ENCODE data around the gene ARAP1. TPM values are rescaled to one million over a fixed set of nuclear protein-coding genes. Genes with fewer than 3 reads are reported as not detected.

ARAP1 gene
- polyA plus RNA-seq, 3 donors: 66.4 to 71.6 (median 71.3) TPM

DNA sequence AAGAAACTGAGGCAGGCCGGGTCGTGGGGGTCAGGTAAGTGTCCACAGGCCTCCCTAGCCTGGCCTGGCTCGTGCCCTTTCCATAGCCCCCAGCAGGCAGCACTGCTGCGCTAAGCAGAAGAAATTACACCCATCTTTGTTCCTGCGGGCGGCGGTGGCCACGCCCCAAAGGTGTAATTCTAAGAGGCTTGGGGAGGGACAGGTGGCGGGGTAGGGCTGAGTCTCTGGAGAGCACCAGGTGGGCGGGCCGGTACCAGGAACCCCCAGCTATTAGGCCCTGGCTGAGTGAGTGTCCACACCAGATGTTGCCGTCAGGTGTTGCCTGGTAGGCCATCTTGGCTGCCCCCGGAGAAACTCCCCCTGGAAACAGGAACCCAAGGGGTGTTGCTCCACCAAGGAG, 12.3 kb upstream of the ARAP1 start:
- no peak for DNase-seq (ENCODE audit: low read depth in 3 of 3, low spot score in 2 of 3)

GRCh38 chr11:72763823-72764222, 11.6 kb upstream of the ARAP1 start:
- DNase-seq (ENCODE audit: low read depth in 3 of 3, low spot score in 2 of 3): no peak

DNA sequence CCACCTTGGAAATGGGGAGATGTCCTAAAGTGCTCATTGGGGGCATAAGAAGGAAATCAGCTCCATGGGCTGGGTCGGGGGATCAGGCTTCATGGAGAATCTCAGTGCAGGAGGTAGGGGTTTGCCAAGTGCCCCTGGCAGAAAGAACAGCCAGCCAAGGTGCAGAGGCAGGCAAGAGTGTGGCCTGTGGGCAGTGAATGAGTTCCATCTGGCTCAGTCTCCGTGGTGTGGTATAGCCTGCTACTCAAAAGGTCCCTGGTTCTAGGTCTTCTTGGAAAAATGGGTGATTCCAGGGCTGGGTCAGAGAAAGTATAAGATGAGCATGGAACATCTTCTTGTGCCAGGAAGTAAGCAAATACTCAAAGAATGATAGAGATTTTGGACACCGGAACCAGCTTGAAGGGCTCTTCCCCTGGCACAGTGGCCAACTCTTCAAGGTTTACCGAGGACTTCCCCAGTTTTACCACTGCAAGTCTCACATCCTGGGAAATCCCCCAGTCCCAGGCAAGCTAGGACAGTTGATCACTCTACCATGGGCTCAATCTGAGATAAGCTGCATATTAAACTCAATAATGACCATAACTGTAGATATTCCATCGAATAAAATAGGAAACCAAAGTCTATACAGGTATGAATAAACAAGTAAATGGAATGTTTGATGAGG, 10.6 kb upstream of the ARAP1 start:
- no peak for DNase-seq (ENCODE audit: low read depth in 3 of 3, low spot score in 2 of 3)

GRCh38 chr11:72760539-72761405, 8.6 kb upstream of the ARAP1 start:
- no peak for DNase-seq (ENCODE audit: low read depth in 3 of 3, low spot score in 2 of 3)

- DNase-seq (ENCODE audit: low read depth in 3 of 3, low spot score in 2 of 3): no peak
These were observed 7.3 kb upstream of the ARAP1 start for GRCh38 chr11:72759468-72759985.

DNA sequence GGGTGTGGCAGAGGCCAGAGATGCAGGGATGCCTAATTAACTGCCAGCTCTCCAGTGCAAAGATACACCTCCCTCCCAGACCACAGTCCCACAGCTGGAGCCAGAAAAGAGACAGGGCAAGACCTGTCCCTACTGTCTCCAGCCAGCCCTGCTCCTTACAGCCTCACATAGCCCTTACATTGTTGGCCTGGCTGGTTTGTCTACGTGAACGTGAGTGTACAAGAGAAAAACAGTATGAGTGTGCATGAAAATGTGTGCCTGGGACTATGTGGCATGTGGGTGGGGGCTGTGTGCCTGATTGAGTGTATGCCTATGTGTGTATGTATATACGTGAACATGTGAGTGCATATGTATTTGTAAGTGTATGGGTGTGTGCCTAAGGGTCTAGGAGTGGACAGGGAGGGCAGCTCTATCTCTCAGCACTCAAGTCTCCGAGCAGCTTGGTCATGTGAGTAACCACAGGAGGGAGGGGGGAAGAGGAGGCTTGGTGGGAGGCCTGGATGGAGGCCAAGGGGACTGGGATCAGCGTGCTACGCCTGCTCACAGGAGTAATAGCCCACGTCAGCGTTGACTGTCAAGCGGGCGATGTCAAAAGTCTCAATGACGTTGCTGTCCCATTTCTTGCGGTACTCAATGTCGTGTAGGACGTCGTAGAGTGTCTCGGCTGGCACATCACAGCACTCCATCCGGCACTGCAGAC, 6.6 kb upstream of the ARAP1 start:
- DNase-seq (ENCODE audit: low read depth in 3 of 3, low spot score in 2 of 3): no peak

GRCh38 chr11:72758304-72758689, 6.1 kb upstream of the ARAP1 start:
- DNase-seq (ENCODE audit: low read depth in 3 of 3, low spot score in 2 of 3): no peak

DNA sequence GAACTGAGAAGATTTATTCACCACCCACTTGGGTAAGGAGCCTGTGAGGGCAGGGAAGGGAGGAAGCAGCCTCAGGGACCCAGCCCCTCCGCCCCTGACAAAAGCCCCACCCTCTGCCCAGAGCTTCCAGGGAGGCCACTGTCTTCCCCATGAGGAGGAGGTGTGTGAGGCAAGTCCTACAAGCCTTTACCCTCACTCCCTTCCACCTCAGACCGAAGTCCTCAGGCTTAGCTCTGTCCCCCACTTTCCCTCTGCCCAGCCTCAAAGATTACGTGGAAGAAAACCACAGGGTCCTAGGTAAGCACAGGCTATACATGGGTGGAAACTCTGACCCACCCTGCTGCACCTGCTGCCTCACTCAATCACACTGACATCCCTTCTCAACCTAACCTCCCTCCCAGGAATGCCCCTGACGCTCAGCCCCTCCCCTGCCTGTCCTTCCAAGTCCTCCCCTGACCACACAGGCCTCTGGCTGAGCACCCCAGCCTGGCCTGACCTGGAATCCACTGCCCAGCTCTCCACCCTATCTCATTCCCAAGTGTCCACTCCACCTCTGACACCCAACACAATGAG, 3.6 kb upstream of the ARAP1 start:
- DNase-seq (ENCODE audit: low read depth in 3 of 3, low spot score in 2 of 3): no peak

DNA sequence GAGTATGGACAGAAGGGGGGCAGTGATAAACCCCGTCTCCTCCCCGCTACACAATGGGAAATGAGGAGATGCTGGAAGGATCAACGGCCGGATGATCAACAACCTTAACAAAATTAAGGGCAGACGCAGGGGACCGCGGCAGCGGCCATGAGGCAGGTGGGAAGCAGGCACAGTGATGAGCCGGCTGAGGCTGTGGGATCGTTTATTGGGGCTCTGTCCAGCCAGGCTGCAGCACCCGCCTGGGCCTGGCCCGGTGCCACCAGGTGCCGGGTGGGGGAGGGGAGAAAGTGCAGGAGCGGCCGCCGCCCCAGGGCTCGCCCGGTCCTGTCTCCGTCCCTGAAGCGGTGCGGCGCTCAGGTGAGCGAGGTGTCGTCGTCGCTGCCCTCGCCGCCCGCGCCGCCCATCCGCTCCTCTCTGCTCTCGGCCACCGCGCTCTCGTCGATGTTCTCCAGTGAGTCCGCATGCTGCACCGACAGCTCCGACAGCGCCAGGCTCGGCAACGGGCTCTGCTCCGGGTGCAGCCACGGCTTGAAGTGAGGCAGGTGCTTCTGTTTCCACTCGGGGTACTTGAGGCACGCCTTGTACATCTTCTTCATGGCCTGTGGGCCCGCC, 2.4 kb upstream of the ARAP1 start:
- no peak for DNase-seq (ENCODE audit: low read depth in 3 of 3, low spot score in 2 of 3)

DNA sequence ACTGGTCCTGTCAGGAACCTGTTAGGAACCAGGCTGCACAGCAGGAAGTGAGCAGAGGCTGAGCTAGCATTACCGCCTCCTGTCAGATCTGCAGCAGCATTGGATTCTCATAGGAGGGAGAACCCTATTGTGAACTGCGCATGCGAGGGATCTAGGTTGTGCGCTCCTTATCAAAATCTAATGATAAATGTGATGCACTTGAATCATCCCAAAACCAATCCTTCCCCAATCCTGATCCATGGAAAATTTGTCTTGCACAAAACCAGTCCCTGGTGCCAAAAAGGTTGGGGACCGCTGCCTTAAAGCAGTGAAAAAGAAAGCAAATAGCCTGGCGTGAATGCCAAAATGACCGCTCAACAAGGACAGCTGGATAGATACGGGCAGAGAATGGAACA, 1.9 kb upstream of the ARAP1 start:
- DNase-seq (ENCODE audit: low read depth in 3 of 3, low spot score in 2 of 3): no peak

GRCh38 chr11:72753341-72754148, 1.3 kb upstream of the ARAP1 start:
- DNase-seq (ENCODE audit: low read depth in 3 of 3, low spot score in 2 of 3): no peak

DNA sequence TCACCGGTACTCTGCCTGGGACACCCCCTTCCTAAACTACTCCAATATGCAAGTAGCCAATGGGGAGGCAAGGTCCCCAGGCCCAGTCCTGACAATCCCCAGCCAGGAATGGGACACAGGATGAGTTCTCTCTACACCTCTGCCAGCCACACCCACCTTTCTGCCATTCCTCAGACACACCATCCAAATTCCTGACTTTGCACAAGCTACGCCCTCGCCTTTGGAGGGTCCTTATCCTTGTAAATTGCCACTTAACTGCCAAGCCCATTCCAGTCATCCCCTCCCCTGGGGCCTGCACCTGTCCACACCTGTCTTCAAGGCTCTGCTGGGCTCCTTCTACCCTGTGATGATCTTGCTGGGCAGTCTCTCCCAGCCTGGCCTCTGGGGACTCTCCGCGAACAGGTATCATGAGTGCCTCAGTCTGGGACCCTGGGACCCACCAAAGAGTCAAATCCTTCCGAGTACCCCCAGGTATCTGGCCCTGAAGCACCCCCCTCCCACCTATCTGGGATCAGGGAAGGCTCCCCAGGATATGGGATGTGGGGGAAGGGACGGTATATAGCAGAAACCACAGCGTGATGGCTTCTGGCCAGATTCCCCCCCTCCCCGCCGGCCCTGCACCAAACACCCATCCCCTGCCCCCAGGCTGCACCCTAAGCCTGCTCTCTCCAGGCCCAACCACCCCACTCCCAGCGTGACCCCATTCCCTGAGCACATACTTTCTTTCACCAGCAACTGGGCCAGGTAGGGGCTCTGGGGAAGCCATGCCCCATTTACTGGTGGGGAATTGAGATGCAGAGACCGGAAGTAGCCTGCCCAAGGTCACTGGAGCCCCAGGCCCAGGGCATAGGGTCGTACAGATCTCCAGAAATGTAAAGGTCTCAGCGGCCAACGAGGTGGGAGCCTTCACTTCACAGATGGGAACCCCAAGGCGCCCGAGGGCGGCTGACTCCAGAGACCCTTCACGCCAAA, 806 bp downstream of the ARAP1 start:
- DNase-seq (ENCODE audit: low read depth in 3 of 3, low spot score in 2 of 3): no peak

DNA sequence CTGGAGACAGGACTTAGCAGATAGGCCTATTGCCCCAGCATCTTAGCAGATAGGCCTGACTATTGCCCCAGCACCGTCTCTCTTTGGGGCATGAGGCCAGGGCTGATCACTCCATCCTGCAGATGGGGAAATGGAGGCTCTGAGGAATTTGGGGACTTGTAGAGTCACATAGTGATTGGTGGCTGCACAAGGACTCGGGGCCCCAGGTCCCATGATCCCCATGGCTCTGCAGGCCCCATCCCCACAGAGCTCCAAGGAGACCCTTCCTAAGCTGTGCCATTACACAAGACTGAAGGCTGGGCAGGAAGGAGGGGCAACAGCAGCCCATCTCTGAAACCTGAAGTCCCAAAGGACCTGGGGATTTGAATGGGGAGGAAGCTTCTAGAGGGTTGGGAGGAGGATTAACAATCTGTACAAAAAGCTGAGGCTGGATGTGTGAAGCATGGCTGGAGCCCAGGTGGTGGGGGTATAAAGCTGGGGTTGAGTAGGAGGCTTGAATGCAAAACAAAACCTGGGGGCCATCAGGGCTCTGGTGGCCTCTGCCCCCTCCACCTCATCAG, 1.6 kb downstream of the ARAP1 start:
- DNase-seq (ENCODE audit: low read depth in 3 of 3, low spot score in 2 of 3): no peak

DNA sequence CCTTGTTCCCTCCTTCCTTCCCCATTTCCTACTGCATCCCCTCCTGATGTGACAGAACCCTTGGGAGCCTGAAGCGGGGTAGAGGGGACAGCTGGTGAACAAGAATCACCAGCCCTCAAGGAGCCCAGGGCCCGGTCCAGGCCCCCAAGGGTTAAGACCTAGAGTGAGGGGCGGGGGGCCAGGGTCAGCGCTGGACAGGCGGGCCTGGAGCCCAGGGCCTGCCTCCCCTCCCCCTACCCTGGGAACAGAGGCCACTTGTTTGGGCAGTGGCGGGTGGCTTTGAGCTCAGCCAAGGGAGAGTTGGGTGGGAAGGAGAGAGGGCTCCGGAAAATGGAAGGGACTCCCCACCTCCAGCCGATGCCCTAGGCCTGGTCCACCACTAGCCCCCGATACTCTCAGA, 2.1 kb downstream of the ARAP1 start:
- no peak for DNase-seq (ENCODE audit: low read depth in 3 of 3, low spot score in 2 of 3)

DNA sequence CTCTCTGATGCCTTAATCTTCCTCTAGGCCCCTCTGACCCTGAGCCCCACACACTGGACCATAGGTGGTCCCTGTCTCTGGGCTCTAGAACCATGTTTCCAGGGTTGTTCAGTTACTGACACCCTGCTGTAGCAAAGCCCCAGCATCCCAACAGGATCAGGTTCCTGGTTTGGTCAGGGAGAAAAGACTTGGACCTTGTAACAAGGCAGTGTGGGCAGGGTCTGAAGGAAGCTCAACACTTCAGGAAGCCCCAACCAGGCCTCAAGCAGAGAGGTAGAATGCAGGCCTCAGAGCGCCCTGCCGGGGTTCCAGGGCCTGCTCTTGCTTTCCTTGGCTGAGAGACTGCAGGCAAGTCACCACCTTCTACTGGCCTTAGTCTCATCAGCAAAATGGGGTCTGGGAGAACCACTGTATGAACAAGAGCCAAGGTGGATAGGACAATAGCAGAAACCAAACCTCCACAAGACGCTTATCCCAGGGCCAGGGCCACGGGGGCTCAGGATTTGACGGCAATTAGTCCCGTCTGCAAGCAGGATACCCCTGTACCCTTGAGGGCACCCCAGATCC, 4.8 kb downstream of the ARAP1 start:
- no peak for DNase-seq (ENCODE audit: low read depth in 3 of 3, low spot score in 2 of 3)

- no peak for DNase-seq (ENCODE audit: low read depth in 3 of 3, low spot score in 2 of 3)
These were observed 5.4 kb downstream of the ARAP1 start for GRCh38 chr11:72746821-72747220.

- DNase-seq (ENCODE audit: low read depth in 3 of 3, low spot score in 2 of 3): no peak
These were observed 6.2 kb downstream of the ARAP1 start for GRCh38 chr11:72745925-72746550.

DNA sequence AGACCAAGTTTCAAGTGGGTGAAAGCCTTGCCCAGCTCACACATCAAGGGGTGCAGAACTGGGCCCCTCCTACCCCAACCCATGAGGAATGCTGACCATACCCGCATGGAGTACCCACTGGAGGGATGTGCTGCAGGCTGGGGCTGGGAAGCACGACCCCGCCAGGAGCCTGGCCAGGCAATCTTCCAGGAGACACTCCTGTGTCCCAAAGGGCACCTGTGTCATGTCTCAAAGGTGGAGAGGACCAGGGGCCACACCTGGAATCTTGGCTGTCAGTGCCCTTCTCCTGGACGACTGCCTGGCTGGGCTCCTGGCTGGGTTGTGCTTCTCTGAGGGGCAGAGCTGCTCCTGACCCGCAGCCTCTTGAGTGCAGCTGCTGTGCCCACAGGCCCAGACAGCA, 6.7 kb downstream of the ARAP1 start:
- no peak for DNase-seq (ENCODE audit: low read depth in 3 of 3, low spot score in 2 of 3)
